ENCODE measurements around the gene FAM24B. TPM values are rescaled to one million over a fixed set of nuclear protein-coding genes. Genes with fewer than 3 reads are reported as not detected.

The FAM24B gene
- total and polyA plus RNA-seq, 4 donors: 0.21 to 2.0 (median 0.84) TPM; not detected in 1

- Histone ChIP-seq H3K4me1 (ENCODE audit: control insufficient read depth in 4 of 4, insufficient read depth in 4 of 4, low read length in 3 of 4) (no peaks in the 10 kb centered on the region), H3K9ac (ENCODE audit: low read depth in 1 of 2, low read length in 2 of 2) (no peak overlapping the region), H3K4me3 (ENCODE audit: low read depth in 1 of 3, low read length in 3 of 3) (no peak overlapping the region), H3K27me3 (ENCODE audit: control insufficient read depth in 4 of 4, insufficient read depth in 4 of 4, low read length in 3 of 4) (no peaks in the 10 kb centered on the region), H3K9me3 (ENCODE audit: control insufficient read depth in 4 of 4, low read length in 3 of 4) (no peaks in the 10 kb centered on the region), H3K27ac (ENCODE audit: low read depth in 1 of 2, low read length in 2 of 2) (no peak overlapping the region), H3K36me3 (ENCODE audit: control insufficient read depth in 4 of 4, insufficient read depth in 3 of 4, low read depth in 1 of 4, low read length in 3 of 4) (no peaks in the 10 kb centered on the region)
- no peak for TF ChIP-seq GABPA (IDR thresholded peaks at IDR 0.05 in 1 of 2, conservative IDR thresholded peaks at IDR 0.05 in 1 of 2)
- TF ChIP-seq JUND (IDR thresholded peaks at IDR 0.05): no peak
- TF ChIP-seq HNF4G (IDR thresholded peaks at IDR 0.05): no peak
- TF ChIP-seq HNF4A (conservative IDR thresholded peaks at IDR 0.05): no peak
- no peak for TF ChIP-seq FOXA2 (IDR thresholded peaks at IDR 0.05)
- TF ChIP-seq RXRA (IDR thresholded peaks at IDR 0.05): no peak
- TF ChIP-seq YY1 (IDR thresholded peaks at IDR 0.05): no peak
- no peak for TF ChIP-seq REST (IDR thresholded peaks at IDR 0.05)
- TF ChIP-seq SP1 (IDR thresholded peaks at IDR 0.05): no peak
- TF ChIP-seq RAD21 (IDR thresholded peaks at IDR 0.05): no peak
- TF ChIP-seq NR2F2 (IDR thresholded peaks at IDR 0.05): no peak
- TF ChIP-seq TAF1 (conservative IDR thresholded peaks at IDR 0.05): no peak
- TF ChIP-seq EGR1 (IDR thresholded peaks at IDR 0.05; ENCODE audit: low read depth in 2 of 2): no peak
- no peak for TF ChIP-seq ATF3 (IDR thresholded peaks at IDR 0.05)
- TF ChIP-seq FOXA1 (IDR thresholded peaks at IDR 0.05): no peak
- TF ChIP-seq, protein P1, sequence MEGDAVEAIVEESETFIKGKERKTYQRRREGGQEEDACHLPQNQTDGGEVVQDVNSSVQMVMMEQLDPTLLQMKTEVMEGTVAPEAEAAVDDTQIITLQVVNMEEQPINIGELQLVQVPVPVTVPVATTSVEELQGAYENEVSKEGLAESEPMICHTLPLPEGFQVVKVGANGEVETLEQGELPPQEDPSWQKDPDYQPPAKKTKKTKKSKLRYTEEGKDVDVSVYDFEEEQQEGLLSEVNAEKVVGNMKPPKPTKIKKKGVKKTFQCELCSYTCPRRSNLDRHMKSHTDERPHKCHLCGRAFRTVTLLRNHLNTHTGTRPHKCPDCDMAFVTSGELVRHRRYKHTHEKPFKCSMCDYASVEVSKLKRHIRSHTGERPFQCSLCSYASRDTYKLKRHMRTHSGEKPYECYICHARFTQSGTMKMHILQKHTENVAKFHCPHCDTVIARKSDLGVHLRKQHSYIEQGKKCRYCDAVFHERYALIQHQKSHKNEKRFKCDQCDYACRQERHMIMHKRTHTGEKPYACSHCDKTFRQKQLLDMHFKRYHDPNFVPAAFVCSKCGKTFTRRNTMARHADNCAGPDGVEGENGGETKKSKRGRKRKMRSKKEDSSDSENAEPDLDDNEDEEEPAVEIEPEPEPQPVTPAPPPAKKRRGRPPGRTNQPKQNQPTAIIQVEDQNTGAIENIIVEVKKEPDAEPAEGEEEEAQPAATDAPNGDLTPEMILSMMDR (IDR thresholded peaks at IDR 0.05; ENCODE audit: low read depth, low read length, missing input control): no peak
- TF ChIP-seq, protein P2, sequence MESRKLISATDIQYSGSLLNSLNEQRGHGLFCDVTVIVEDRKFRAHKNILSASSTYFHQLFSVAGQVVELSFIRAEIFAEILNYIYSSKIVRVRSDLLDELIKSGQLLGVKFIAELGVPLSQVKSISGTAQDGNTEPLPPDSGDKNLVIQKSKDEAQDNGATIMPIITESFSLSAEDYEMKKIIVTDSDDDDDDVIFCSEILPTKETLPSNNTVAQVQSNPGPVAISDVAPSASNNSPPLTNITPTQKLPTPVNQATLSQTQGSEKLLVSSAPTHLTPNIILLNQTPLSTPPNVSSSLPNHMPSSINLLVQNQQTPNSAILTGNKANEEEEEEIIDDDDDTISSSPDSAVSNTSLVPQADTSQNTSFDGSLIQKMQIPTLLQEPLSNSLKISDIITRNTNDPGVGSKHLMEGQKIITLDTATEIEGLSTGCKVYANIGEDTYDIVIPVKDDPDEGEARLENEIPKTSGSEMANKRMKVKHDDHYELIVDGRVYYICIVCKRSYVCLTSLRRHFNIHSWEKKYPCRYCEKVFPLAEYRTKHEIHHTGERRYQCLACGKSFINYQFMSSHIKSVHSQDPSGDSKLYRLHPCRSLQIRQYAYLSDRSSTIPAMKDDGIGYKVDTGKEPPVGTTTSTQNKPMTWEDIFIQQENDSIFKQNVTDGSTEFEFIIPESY (IDR thresholded peaks at IDR 0.05): no peak
- TF ChIP-seq, protein P3, sequence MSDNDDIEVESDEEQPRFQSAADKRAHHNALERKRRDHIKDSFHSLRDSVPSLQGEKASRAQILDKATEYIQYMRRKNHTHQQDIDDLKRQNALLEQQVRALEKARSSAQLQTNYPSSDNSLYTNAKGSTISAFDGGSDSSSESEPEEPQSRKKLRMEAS (IDR thresholded peaks at IDR 0.05): no peak
- DNase-seq (ENCODE audit: low spot score): no peak
- WGBS: 100% methylated on average over 1 of the region's 1 CpG
These were observed 14.5 kb downstream of the FAM24B start for GRCh38 chr10:122864901-122865300.

All from liver (tissue), 9 donors.